ENCODE data around the gene CKAP4. TPM values are rescaled to one million over a fixed set of nuclear protein-coding genes. Genes with fewer than 3 reads are reported as not detected.

Gene CKAP4
- polyA plus RNA-seq, 3 donors, result 15.0 to 26.1 (median 19.7) TPM

GRCh38 chr12:106248846-106249371, 1.1 kb upstream of the CKAP4 start:
- 12 to 16% (median 15%) methylated on average over 12 of the region's 12 CpGs for WGBS, 3 donors

GRCh38 chr12:106248312-106248845, 559 bp upstream of the CKAP4 start:
- peak overlapping the region; percentile 99 for H3K27ac ChIP-seq (ENCODE audit: low read depth, low read length)
- WGBS, 3 donors, result 0 to 1% (median 1%) methylated on average over 17 to 36 of the region's 36 CpGs

More at GRCh38 chr12:106248846-106249371, 1.1 kb upstream of the CKAP4 start:
- H3K27ac ChIP-seq (ENCODE audit: low read depth, low read length), result peak overlapping the region; percentile 99

GRCh38 chr12:106246891-106247673, 738 bp downstream of the CKAP4 start:
- 2 to 4% (median 3%) methylated on average over 55 to 70 of the region's 71 CpGs for WGBS, 3 donors
- peak overlapping the region; percentile 99 for H3K27ac ChIP-seq (ENCODE audit: low read depth, low read length)

- WGBS, 3 donors, result 37 to 56% (median 43%) methylated on average over 12 of the region's 12 CpGs
- H3K27ac ChIP-seq (ENCODE audit: low read depth, low read length), result no peak overlapping the region
These were observed 2.1 kb downstream of the CKAP4 start for GRCh38 chr12:106245767-106246166.

- H3K27ac ChIP-seq (ENCODE audit: low read depth, low read length), result no peak overlapping the region
These were observed 4.2 kb downstream of the CKAP4 start for GRCh38 chr12:106243620-106244019.

- H3K27ac ChIP-seq (ENCODE audit: low read depth, low read length), result no peak overlapping the region
These were observed 7.0 kb downstream of the CKAP4 start for GRCh38 chr12:106240821-106241220.

GRCh38 chr12:106239951-106240335, 7.9 kb downstream of the CKAP4 start:
- WGBS, 3 donors, result 94 to 96% (median 95%) methylated on average over 12 of the region's 12 CpGs
- no peak overlapping the region for H3K27ac ChIP-seq (ENCODE audit: low read depth, low read length)

GRCh38 chr12:106239241-106239950, 8.4 kb downstream of the CKAP4 start:
- H3K27ac ChIP-seq (ENCODE audit: low read depth, low read length), result no peak overlapping the region
- 86 to 93% (median 87%) methylated on average over 37 of the region's 37 CpGs for WGBS, 3 donors

GRCh38 chr12:106238146-106238545, 9.7 kb downstream of the CKAP4 start:
- H3K27ac ChIP-seq (ENCODE audit: low read depth, low read length), result no peak overlapping the region
- 78 to 81% (median 80%) methylated on average over 11 of the region's 11 CpGs for WGBS, 3 donors

- 69 to 92% (median 92%) methylated on average over 1 of the region's 1 CpG for WGBS, 3 donors
- no peak overlapping the region for H3K27ac ChIP-seq (ENCODE audit: low read depth, low read length)
These were observed 12.1 kb downstream of the CKAP4 start for GRCh38 chr12:106235770-106236169.

GRCh38 chr12:106234449-106234848, 13.4 kb downstream of the CKAP4 start:
- H3K27ac ChIP-seq (ENCODE audit: low read depth, low read length), result no peak overlapping the region
- WGBS, 3 donors, result 77 to 91% (median 82%) methylated on average over 3 of the region's 3 CpGs

- 88 to 96% (median 94%) methylated on average over 25 to 26 of the region's 26 CpGs for WGBS, 3 donors
- H3K27ac ChIP-seq (ENCODE audit: low read depth, low read length), result no peak overlapping the region
These were observed 14.8 kb downstream of the CKAP4 start for GRCh38 chr12:106233011-106233410.

GRCh38 chr12:106229036-106229591, 18.7 kb downstream of the CKAP4 start:
- 81 to 91% (median 87%) methylated on average over 12 of the region's 12 CpGs for WGBS, 3 donors
- H3K27ac ChIP-seq (ENCODE audit: low read depth, low read length), result no peak overlapping the region

GRCh38 chr12:106228320-106228710, 19.5 kb downstream of the CKAP4 start:
- no peak overlapping the region for H3K27ac ChIP-seq (ENCODE audit: low read depth, low read length)
- WGBS, 3 donors, result 80 to 98% (median 89%) methylated on average over 7 of the region's 7 CpGs

- no peak overlapping the region for H3K27ac ChIP-seq (ENCODE audit: low read depth, low read length)
- 53 to 67% (median 54%) methylated on average over 8 of the region's 8 CpGs for WGBS, 3 donors
These were observed 20.0 kb downstream of the CKAP4 start for GRCh38 chr12:106227641-106228319.

GRCh38 chr12:106226884-106227640, 20.8 kb downstream of the CKAP4 start:
- 47 to 57% (median 49%) methylated on average over 11 of the region's 11 CpGs for WGBS, 3 donors
- peak overlapping the region; percentile 42 for H3K27ac ChIP-seq (ENCODE audit: low read depth, low read length)

- no peak overlapping the region for H3K27ac ChIP-seq (ENCODE audit: low read depth, low read length)
- WGBS, 3 donors, result 34 to 36% (median 35%) methylated on average over 4 of the region's 4 CpGs
These were observed 23.5 kb downstream of the CKAP4 start for GRCh38 chr12:106224355-106224706.
